GM21515 (cell line): Measurements from ENCODE around the gene SETD6.

Experiments
- ATAC-seq: cut with Tn5 transposase; IDR thresholded peaks from one replicate; pipeline ENCODE4 v1.9.1; 2021; ENCODE audit not compliant: unreplicated experiment

SETD6 gene

DNA sequence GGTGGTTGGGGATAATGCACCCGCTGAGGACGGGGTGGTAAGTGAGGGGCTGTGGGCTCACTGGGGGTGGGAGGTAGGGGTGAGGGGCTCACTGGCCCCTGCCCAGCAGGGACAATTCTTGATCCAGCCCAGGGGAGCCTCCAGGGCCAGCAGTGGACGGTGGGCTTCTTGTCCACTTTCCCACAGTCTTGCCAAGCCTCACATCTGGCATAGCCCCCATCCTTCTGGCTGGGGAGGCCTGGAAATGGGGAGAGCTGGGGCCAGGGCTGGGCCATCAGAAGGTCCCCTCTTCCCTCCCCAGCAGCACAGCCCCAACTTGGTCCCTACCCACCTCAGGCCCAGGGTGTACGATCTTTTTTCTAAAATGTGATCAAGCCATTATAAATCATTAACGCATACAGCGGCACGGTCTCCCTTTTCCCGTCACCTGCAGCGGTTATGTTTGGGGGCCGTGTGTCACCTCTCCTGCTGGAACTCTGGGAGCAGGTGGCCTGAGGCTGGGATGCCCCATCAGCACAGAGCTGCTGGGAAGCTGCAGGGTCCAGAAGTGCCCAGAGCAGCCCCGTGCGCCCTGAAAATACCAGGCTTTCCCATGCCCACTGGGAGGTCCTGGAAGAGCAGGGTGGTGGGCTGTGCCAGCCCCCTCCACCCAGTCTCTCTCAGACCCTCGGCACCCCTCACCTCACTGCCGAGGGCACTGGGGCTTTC is 7.2 kb upstream of the SETD6 start:
- no peak for ATAC-seq

DNA sequence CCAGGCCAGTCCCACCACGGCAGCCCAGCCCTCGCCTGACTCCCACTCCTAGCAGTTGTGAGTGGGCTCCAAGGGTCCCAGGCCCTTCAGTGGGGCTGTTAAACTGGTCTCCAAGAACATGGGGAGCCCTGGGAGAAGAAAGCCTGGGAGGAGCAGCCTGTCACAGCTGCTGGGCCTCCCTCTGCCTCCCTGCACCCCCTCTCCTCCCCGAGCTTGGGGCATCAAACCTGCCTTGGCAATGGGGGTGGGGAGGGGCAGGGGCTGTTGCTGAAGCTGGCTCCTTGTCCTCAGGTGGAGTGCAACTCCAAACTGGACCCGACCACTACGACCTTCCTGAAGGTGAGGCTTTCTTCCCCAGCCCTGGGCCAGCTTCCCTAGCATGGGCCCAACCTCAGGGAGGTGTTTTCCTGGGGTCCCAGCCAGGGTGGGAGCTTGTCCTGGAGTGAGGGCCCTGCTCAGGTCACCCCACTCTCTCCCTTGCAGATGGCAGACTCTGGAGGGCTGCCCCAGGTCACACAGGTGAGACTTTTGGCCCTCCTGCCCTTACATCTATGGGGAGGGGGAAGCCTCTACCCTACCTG is 6.6 kb upstream of the SETD6 start:
- ATAC-seq = no peak

DNA sequence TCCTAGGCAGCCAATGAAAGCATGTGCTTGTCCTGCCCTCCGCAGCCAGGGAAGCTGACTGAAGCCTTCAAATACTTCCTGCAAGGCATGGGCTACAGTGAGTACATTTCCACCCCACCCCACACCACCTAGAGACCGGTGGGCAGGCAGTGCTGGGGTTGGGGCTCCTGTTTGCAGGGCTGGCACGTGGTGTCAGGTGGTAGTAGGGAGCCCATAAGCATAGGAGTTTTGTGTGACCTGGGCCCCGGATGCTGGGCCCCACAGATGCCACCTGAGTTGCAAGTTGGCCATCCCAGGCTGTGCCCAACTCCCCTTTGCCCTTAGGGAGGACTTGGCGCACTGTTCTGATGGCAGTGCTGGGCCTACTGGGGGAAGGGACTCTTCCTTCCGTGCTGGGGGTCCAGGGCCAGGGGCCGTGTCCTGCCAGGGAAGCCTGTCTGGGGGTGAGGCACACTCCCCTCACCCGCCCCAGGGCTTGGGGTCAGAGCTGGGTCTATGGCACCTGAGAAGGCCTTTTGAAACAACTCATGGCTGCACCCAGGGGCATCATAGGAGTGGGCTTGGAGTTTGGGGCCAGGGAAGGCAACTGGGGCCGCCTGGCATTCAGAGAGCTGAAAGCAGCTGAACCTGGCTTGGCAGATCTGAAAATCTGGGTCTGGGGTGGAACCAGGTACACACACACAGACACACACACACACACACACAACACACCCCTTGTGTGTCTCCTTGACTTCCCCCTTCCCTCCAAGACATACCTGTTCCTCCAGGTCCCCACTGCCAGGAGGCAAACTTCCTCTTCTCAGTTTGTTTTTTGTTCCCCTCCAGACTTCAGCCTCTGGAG is 5.8 kb upstream of the SETD6 start:
- no peak for ATAC-seq

DNA sequence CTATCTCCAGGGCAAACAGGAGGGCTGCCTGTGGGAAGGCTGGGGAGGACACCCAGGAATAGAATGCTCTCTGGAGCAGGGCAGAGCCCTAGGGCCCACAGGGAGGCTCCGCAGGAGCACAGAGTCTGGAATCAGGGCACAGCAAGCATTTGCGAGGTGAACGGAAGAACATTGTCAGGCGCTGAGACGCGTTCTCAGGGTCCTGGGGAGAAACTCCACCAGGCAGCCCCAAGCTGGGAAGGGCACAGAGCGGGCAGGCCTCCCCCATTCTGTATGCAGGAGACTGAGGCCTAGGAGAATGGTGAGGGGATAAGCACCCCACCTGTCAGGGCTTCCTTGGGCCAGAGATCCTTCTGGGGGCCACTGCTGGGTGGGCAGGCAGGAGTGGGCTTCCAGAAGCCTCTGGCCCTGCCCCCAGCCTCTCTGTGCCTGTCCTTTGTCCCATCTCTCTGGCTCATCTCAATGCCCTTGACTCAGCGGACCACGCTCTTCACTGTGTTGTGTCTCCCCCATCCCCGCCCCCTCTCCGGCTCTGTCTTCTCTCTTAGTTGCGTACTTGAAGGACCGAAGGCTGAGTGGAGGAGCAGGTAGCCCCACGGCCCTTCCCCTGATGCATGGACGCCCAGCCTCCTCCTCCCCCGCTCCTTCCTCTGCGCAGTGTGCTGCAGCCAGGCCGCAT is 5.1 kb upstream of the SETD6 start:
- no peak for ATAC-seq

DNA sequence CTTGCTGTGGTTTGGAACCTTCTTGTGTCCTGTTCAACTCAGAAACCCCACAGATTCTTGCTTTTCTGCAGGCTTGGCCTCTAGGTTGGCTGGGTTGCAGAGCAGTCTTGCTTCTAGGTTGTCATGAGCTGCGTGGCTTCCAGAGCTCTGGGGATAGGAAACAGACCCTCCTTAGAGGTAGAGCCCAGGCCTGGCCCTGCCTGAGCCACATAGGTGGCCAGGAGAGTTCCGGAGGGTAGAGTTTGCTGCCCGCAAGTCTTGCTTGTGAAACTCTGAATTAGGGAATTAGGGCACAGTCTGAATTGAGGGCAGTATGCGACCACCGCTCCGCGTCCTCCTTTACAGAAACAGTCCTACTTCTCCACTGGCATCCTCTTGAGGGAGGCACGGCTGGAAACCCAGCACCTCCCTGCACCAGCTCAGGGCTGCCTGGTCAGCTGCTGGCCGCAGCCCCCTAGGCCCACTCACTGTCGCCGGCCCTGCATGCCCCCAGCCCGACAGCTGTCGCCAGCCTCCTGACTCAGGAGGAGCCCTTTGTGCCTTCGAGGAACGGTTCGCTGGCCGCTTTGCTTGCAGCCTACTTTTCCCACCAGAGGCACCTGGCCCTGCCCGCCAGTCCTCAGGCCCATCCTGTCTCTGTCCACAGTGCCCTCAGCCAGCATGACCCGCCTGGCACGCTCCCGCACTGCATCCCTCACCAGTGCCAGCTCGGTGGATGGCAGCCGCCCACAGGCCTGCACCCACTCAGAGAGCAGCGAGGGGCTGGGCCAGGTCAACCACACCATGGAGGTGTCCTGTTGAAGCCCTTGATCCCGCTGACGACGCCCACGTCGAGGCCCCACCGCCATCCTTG is 4.3 kb upstream of the SETD6 start:
- no peak for ATAC-seq

DNA sequence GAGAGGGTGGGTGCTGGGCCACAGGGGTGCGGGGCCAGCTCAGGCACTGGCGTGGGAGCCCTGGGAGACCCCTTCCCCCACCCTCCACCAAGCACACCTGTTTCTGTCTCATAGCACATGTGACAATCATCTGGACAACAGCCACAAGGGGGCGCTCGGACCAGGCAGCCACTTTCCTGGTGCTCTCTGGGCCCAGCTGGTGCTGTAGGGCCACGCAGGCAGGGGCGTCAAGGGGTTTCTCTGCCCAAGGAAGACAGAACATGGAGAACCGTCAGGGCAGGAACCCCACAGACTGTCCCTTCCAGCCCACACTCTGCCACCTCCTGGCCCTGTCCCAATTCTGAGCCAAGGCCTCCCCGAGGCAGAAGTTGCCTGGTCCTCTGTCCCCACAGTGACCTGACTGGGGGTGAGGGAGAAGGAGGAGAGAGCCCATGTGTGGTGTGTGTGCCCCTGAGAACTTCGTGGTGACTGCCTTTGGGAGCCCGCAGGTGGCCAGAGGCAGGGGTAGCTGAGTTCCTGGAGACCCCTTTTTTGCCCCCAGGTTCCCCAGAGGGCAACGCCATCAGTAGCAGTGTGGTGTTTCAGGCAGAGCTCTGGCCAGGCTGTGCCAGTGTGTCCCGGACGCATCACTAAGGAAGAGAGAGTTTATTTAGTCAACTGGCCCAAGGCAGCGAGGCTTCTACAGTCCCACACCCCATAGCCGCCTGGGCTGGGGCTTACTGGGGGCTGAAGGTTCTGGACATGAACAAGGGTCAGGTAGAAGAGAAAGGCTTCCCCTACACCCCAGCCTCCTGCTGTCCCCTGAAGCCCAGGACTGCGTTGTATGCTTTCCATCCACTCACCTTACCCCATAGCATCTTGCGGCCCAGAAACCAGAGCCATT is 3.1 kb upstream of the SETD6 start:
- no peak for ATAC-seq

DNA sequence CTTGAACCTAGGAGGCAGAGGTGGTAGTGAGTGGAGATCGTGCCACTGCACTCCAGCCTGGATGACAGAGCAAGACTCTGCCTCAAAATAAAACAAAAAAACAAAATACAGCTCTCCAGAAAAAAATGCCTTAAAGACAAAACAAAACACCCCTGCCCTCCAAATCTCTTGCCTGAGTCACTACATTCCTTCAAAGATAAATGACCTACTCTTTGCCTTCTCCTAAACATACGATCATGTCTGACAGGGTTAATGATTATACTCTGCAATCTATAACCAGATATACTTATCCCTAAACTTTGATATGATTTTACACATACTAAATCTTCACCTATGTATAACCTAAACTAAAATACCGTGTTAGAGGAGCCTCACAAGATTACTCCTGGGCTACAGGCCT is 1.4 kb upstream of the SETD6 start:
- no peak for ATAC-seq

DNA sequence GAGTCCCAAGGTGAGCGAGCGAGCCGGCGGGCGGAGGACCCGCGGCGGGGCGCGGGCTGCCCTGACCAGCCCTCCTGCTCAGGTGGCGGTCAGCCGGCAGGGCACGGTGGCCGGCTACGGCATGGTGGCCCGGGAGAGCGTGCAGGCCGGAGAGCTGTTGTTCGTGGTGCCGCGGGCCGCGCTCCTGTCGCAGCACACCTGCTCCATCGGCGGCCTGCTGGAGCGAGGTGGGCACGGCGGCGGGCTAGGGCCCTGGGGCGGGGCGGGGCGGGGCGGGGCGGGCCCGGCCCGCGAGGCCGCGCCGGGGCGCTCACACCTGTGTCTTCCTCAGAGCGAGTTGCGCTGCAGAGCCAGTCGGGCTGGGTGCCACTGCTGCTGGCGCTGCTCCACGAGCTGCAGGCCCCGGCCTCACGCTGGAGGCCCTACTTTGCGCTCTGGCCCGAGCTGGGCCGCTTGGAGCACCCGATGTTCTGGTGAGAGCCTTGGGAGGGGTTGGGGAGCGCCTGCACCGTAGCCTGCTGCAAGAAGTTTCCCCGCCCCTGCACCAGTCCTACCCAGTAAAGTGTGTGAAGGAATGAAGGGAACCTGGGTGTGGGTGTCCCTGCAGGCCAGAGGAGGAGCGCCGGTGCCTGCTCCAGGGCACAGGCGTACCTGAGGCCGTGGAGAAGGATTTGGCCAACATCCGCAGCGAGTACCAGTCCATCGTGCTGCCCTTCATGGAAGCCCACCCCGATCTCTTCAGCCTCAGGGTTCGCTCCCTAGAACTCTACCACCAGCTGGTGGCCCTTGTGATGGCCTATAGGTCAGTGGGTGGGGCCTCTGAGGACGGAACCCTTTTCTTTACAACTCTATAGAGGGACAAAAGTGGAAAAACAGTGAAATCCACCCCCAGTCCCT is 802 bp downstream of the SETD6 start:
- ATAC-seq = peak; percentile 42

DNA sequence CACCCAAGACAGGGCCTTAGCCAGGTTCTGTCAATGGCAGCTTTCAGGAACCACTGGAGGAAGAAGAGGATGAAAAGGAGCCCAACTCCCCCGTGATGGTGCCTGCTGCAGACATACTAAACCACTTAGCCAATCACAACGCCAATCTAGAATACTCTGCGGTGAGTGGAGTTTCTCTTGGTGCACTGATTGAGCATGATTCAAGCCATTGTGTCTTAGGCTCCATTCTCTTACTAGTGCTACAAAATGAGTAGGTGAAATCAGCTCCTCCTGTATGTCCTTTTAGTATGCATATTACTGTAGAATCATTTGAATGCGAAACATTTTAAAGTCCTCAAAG is 1.4 kb downstream of the SETD6 start:
- no peak for ATAC-seq

DNA sequence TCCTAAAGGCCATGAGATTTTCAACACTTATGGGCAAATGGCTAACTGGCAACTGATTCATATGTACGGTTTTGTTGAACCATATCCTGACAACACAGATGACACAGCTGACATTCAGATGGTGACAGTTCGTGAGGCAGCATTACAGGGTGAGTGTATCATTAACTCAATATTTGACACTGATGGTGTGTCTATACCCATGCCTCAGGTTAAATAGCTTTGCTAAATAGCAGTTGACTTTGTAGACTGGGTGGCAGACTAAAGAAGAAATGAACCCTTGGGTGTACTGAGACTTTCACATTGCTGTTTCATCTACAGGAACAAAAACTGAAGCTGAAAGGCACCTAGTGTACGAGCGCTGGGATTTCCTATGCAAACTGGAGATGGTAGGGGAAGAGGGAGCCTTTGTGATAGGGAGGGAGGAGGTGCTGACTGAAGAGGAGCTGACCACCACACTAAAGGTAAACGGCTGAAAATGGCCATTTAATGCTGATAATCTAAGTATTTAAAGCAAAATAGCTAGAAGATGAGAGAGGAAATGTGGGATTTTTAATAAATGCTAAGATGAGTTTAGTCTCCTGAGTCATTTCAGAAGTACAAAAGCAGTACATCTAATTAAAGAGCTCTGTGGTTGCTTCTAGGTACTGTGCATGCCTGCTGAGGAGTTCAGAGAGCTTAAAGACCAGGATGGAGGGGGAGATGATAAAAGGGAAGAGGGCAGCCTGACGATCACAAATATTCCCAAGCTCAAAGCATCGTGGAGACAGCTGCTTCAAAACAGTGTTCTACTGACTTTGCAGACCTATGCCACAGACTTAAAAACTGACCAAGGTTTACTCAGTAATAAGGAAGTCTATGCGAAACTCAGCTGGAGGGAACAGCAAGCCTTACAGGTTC is 3.0 kb downstream of the SETD6 start:
- ATAC-seq = peak; percentile 31

DNA sequence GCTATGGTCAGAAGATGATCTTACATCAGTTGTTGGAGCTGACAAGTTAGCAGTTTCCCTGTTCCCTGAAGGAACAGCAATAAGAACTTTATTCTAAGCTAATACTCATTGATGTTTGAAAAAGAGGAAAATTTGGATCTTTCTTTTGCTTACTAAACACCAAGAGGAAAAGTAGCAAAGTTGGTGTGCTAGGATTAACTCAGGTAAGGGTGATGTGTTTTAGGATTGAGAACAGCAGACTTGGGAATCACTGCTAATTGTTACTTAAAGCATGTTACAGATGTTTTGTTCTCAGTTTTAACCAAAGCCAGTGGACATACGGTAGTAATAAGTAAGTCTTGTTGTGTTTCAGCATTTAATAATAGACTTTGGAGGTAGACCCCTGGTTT is 3.7 kb downstream of the SETD6 start:
- ATAC-seq = no peak

DNA sequence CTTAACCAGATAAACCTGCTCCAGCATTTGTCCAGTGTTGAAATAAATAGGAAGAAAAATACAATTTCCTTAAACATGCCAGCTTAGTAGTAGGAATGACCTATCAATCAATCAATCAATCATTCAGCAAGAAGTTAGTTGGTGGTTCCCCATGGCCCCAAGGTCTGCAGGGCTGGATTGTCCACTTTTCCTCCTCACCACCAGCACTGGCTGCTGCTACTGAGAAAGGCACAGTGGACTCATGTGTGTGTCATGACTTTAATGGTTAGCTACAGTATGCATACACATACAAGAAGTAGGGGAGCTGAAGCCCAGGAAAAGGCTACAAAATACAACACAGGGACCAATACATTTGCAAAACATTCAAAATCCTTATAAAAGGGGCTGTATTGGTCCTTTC is 4.4 kb downstream of the SETD6 start:
- no peak for ATAC-seq

DNA sequence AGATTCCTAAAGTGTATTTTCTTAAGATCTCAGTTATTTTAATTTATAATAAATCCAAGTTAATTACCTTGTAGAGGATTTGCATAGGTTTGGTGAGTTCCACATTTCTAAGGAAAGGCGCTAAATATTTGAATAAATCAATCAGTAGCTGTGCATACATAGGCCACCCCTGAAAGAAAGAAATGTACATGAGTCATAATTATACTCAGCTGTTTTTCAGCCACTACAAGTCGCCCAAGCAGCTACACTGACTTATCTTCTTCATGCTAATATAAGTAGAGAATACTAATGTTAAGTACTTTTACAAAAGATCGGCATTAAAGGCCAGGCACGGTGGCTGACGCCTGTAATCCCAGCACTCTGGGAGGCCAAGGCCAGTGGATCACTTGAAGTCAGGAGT is 14.9 kb downstream of the SETD6 start:
- no peak for ATAC-seq

DNA sequence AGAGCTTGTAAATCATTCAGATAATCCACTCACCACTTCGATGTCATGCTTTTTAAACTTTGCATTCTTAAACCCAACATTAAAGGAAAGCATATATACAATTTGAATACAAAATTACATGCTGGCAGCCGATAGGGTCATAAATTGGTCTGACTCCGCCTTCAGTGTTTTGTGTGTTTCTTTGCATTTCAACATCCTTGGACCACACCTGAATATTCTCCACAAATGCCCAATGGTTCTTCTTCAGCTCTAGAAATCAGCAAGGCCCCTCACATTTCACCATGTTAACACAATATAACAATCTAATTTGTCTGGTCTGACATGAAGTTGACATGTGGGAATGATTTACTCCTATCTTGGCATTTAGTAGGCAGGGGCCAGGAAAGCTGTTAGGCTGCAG is 17.1 kb downstream of the SETD6 start:
- ATAC-seq = no peak

DNA sequence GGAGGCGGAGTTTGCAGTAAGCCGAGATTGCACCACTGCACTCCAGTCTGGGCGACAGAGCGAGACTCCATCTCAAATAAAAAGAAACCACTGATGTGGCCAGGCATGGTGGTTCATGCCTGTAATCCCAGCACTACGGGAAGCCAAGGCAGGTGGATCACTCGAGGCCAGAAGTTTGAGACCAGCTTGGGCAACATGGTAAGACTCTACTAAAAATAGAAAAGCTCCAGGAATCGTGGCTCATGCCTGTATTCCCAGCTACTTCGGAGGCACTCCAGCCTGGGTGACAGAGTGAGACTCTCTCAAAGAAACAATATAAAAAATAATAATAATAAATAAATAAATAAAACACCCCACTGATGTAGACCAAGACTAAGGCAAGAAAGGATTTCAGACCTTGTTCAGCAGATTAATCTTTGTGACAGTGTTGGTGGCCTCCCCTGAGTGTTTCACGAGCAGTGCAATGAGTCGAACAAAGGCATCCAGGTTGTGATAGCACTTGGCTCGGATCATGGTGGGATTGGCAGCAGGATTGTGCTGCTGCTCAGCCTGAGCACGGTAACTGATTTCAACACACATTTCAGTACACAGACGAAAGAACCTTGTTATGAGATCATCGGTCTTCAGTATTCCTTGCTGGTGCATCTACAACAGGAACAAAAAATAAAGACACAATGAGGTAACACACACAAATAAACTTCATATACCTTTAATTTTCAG is 18.6 kb downstream of the SETD6 start:
- ATAC-seq = no peak

DNA sequence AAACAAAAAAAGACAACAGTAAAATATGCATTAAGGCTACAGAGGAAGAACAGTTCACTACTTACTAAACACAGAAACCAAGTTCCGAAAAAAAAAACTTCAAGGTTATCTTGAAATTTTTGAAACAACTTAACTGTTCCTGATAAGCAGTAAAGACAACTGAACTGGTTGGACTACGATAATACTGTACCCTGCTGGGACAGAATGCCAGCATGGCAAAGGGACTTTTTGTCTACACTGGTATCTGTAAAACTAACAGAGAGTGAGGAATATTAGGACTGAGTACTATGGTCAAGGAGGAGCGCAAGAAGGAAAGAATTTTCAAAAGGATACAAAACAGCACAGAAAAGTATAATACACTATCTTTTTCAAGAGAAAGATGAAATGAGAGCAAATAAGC is 19.8 kb downstream of the SETD6 start:
- ATAC-seq = no peak

DNA sequence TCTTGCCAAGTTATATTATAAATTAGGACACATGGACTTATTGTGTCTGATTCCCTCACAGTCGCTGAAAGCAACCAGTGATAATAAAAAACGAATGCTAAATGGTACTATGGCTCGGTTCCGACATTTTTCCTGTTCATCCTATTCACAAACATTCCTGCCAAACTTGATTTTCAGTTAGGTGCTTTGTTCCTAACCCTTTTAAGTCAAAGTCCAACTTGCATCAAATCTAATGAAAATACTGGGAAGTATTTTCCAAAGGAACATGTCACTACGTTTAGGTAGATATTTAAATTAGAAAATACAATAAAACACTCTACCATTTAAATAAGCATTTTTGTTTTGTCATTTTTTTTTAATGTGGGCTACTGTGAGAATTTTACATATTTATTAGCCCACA is 21.0 kb downstream of the SETD6 start:
- no peak for ATAC-seq
